UCSD-AML1 (cell line): ENCODE data around the gene PHF2.

Source experiments
- DNase-seq: peaks from one replicate; lab custom pipeline; 2025; ENCODE audit not compliant: unreplicated experiment; lab: John Stamatoyannopoulos, UW

Gene PHF2

GRCh38 chr9:93624431-93624834 is 48.0 kb downstream of the PHF2 start:
- DNase-seq: no peak

- no peak for DNase-seq
Observed at GRCh38 chr9:93624977-93625376, 48.6 kb downstream of the PHF2 start.

- no peak for DNase-seq
Observed at GRCh38 chr9:93629920-93630319, 53.5 kb downstream of the PHF2 start.

- no peak for DNase-seq
Observed at GRCh38 chr9:93630806-93631411, 54.5 kb downstream of the PHF2 start.

GRCh38 chr9:93633492-93634221 is 57.3 kb downstream of the PHF2 start:
- DNase-seq: no peak

GRCh38 chr9:93634311-93635185 is 58.2 kb downstream of the PHF2 start:
- DNase-seq: no peak

- no peak for DNase-seq
Observed at GRCh38 chr9:93635186-93636107, 59.1 kb downstream of the PHF2 start.

- no peak for DNase-seq
Observed at GRCh38 chr9:93636172-93636661, 59.8 kb downstream of the PHF2 start.

GRCh38 chr9:93636667-93637066 is 60.3 kb downstream of the PHF2 start:
- DNase-seq: no peak

GRCh38 chr9:93637886-93638285 is 61.5 kb downstream of the PHF2 start:
- no peak for DNase-seq

- DNase-seq: no peak
Observed at GRCh38 chr9:93640027-93640426, 63.6 kb downstream of the PHF2 start.

GRCh38 chr9:93642961-93643360 is 66.6 kb downstream of the PHF2 start:
- DNase-seq: no peak

- DNase-seq: no peak
Observed at GRCh38 chr9:93644397-93645088, 68.2 kb downstream of the PHF2 start.

- no peak for DNase-seq
Observed at GRCh38 chr9:93645149-93645889, 68.9 kb downstream of the PHF2 start.

- DNase-seq: no peak
Observed at GRCh38 chr9:93645921-93646639, 69.7 kb downstream of the PHF2 start.

- no peak for DNase-seq
Observed at GRCh38 chr9:93646640-93647178, 70.3 kb downstream of the PHF2 start.

GRCh38 chr9:93648181-93648580 is 71.8 kb downstream of the PHF2 start:
- no peak for DNase-seq

GRCh38 chr9:93648836-93649235 is 72.5 kb downstream of the PHF2 start:
- DNase-seq: no peak
